Superior temporal gyrus (tissue), 1 donor: ENCODE data around the gene TIMM50.

Experiments used
- DNase-seq: peaks from one replicate; pipeline ENCODE4 v3.0.0-alpha.2; 2016; ENCODE audit errors: extremely low spot score

The TIMM50 gene

DNA sequence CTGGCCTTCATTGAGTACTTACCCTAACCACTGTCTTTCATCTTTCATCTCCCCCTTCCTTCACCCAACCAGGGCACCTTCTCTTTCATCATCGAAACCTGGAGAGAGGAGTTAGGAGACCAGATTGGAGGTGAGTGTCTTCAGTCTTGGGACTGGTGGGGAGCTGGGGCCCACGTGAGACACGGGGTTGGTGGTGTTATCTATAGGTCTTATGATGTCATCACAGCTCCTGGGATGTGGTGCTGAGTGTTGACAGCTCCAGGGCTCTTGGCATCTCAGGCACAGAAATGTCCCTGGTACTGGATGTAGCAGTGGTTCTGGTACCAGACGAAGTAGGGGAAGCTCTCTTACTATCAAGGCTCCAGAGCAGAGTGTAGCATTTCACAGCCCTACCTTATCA lies 19.9 kb downstream of the TIMM50 start:
- no peak for DNase-seq

GRCh38 chr19:39501340-39501739 lies 20.7 kb downstream of the TIMM50 start:
- DNase-seq = no peak

- no peak for DNase-seq
Observed at GRCh38 chr19:39502640-39503417, 22.2 kb downstream of the TIMM50 start.

GRCh38 chr19:39506598-39506943 lies 25.9 kb downstream of the TIMM50 start:
- no peak for DNase-seq

- peak; percentile 17 for DNase-seq
Observed at GRCh38 chr19:39506944-39507714, 26.5 kb downstream of the TIMM50 start.

- no peak for DNase-seq
Observed at GRCh38 chr19:39507715-39508364, 27.2 kb downstream of the TIMM50 start.

DNA sequence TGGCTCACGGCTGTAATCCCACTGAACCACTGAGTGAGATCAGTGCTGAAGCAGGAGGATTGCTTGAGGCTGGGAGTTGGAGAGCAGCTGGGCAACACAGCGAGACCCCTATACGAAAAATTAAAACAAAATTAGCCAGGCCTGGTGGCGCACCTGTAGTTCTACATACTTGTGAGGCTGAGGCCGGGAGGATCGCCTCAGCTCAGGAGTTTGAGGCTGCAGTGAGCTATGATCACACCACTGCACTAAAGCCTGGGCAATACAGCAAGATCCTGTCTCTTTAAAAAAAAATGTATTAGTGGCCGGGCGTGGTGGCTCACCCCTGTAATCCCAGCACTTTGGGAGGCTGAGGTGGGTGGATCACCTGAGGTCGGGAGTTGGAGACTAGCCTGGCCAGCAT lies 28.0 kb downstream of the TIMM50 start:
- DNase-seq = no peak

- no peak for DNase-seq
Observed at GRCh38 chr19:39509233-39509632, 28.6 kb downstream of the TIMM50 start.

DNA sequence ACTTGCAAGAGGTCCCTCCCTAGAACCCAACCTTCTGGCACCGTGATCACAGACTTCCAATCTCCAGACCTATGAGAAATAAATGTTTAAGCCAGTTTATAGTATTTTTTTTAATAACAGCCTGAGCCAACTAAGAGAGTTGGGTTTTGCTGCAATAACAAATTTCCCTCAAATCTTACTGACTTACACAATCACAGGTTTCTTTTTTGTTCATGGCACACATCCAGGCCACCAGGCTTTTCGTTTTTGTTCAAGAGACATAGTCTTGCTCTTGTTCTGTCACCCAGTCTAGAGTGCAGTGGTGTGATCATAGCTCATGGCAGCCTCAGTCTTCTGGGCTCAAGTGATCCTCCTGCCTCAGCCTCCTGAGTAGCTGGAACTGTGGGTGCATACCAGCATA lies 32.4 kb downstream of the TIMM50 start:
- no peak for DNase-seq

GRCh38 chr19:39514840-39515550 lies 34.4 kb downstream of the TIMM50 start, which contains the start of gene SELENOV:
SELENOV (plus strand) TSS chr19:39515139; CDS start chr19:39515213, 74 bp downstream.
- no peak for DNase-seq

DNA sequence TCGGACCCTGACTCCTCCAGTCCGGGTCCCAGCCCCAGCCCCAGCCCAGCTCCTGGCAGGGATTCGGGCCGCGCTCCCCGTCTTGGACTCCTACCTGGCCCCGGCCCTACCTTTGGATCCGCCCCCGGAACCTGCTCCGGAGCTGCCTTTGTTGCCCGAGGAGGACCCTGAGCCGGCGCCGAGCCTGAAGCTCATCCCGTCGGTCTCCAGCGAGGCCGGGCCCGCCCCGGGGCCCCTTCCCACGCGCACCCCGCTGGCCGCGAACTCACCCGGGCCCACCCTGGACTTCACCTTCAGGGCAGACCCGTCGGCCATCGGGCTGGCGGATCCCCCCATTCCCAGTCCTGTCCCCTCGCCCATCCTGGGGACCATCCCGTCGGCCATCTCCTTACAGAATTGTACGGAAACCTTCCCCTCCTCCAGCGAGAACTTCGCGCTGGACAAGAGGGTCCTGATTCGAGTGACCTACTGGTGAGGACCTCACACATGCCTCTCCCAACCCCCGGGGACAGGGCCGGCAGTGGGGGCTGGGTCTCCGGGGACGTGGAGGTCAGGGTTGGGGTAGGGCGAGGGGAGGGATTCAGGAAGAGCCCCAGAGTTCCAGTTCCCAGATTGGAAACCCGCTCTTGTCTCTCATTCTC lies 35.0 kb downstream of the TIMM50 start:
- no peak for DNase-seq

- no peak for DNase-seq
Observed at GRCh38 chr19:39516270-39516669, 35.6 kb downstream of the TIMM50 start.

- no peak for DNase-seq
Observed at GRCh38 chr19:39517432-39517831, 36.8 kb downstream of the TIMM50 start.

DNA sequence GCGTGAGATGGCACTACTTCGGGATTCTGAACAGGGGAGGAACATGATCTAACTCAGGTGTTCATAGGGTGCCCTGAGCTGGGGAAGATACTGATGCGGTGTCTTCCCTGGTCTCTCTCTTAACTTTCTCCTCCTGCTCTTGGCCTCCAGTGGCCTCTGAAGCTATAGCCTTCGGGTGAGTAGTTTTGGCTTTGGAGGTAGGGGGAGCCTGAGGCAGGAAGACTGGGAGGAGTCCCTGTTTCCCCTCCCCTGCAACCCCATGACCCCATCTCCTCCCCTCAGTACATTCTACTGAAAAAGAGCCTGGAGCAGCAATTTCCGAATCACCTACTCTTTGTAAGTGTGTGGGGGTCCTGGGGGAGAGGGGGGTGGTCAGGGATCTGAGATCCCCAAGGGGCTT lies 37.8 kb downstream of the TIMM50 start:
- DNase-seq = no peak

GRCh38 chr19:39518975-39519374 lies 38.3 kb downstream of the TIMM50 start:
- DNase-seq = no peak

GRCh38 chr19:39520541-39521484 lies 40.2 kb downstream of the TIMM50 start:
- DNase-seq = no peak

DNA sequence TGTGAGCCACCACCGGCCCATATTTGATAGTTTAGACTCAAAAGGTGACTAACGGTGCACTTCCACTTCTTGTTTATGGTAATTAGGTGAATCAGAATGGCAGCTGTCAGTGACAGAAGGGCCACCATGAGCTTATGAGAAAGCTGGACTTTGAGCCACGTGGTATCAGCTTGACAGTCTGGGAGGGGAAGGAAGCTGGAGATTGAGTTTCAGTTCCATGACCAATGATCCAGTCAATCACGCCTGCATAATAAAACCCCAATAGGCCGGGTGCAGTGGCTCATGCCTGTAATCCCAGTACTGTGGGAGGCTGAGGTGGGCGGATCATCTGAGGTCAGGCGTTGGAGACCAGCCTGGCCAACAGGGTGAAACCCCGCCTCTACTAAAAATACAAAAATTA lies 43.9 kb downstream of the TIMM50 start:
- no peak for DNase-seq

GRCh38 chr19:39525205-39525604 lies 44.6 kb downstream of the TIMM50 start:
- DNase-seq = no peak

- DNase-seq = no peak
Observed at GRCh38 chr19:39531834-39532232, 51.2 kb downstream of the TIMM50 start.

- peak; percentile 99 for DNase-seq
Observed at GRCh38 chr19:39532233-39533002, 51.8 kb downstream of the TIMM50 start, which contains the start of gene EID2B. EID2B (minus strand) TSS chr19:39532852; CDS start chr19:39532802, 50 bp downstream.
